Omental fat pad (tissue), 4 donors: ENCODE data around the gene MYO16. TPM values are rescaled to one million over a fixed set of nuclear protein-coding genes. Genes with fewer than 3 reads are reported as not detected.

ENCODE experiments used
- ATAC-seq: fragments of 150-250 bp; one replicate; pipeline ENCODE4 v1.9.1; 2016; ENCODE audit warnings: mild to moderate bottlenecking, moderate library complexity; ENCODE audit not compliant: low FRiP score
- DNase-seq: peaks from one replicate; pipeline ENCODE4 v3.0.0-alpha.2; 2019; ENCODE audit warnings: low spot score
- CTCF ChIP-seq, 3 donors: fragments of 450-650 bp; IDR thresholded peaks; one replicate each; pipeline ENCODE4 v1.5.1; 2016 to 2017; ENCODE audit warnings: antibody characterized with exemption in 3 of 3, mild to moderate bottlenecking in 3 of 3, moderate library complexity in 2 of 3
- total RNA-seq, 4 donors: library from RNA; depleted of rRNA; stranded (reverse); fragments of >200 nt; gene quantifications; one replicate each; pipeline ENCODE4 v1.1.0, GENCODE V29; 2016

MYO16 gene
- total RNA-seq, 4 donors from 2014 or later: 0.48 to 1.9 (median 0.93) TPM; not detected in 1

GRCh38 chr13:108606424-108606823, 23.0 kb upstream of the MYO16 start:
- DNase-seq: no peak
- no peak for TF ChIP-seq CTCF (IDR thresholded peaks at IDR 0.05)
- no peak for ATAC-seq

GRCh38 chr13:108609353-108609752, 20.1 kb upstream of the MYO16 start:
- ATAC-seq (no peak), DNase-seq (no peak)
- TF ChIP-seq CTCF (IDR thresholded peaks at IDR 0.05): no peak

GRCh38 chr13:108610507-108610906, 18.9 kb upstream of the MYO16 start:
- DNase-seq (no peak), ATAC-seq (no peak)
- TF ChIP-seq CTCF (IDR thresholded peaks at IDR 0.05): no peak

- DNase-seq: no peak
- ATAC-seq: no peak
- no peak for TF ChIP-seq CTCF (IDR thresholded peaks at IDR 0.05)
Observed at GRCh38 chr13:108615241-108615640, 14.2 kb upstream of the MYO16 start.

- ATAC-seq (no peak), DNase-seq (no peak)
- TF ChIP-seq CTCF (IDR thresholded peaks at IDR 0.05): no peak
Observed at GRCh38 chr13:108618233-108618632, 11.2 kb upstream of the MYO16 start.

- DNase-seq (no peak), ATAC-seq (no peak)
- TF ChIP-seq CTCF (IDR thresholded peaks at IDR 0.05): no peak
Observed at GRCh38 chr13:108621462-108621861, 7.9 kb upstream of the MYO16 start.

- TF ChIP-seq CTCF (IDR thresholded peaks at IDR 0.05): no peak
- no peak for DNase-seq
- ATAC-seq: no peak
Observed at GRCh38 chr13:108624108-108624507, 5.3 kb upstream of the MYO16 start.
